Lung (tissue), 12 donors: ENCODE results near the gene UBAP2. TPM values are rescaled to one million over a fixed set of nuclear protein-coding genes. Genes with fewer than 3 reads are reported as not detected.
A peak's percentile ranks its signal among the peaks of the same experiment; 100 is the strongest.

ENCODE experiments used
- ATAC-seq: fragments of 200-7000 bp; cut with Tn5 transposase; one replicate; pipeline ENCODE4 v1.9.1; 2020; ENCODE audit warnings: moderate number of reproducible peaks; ENCODE audit not compliant: insufficient read depth, low FRiP score
- DNase-seq, 3 donors: peaks; one replicate each; pipeline ENCODE4 v3.0.0-alpha.2; 2013 to 2017
- H3K27ac ChIP-seq, 2 donors: one replicate each; pipeline ENCODE4 v1.5.1; 2013; ENCODE audit warnings: mild to moderate bottlenecking in 2 of 2, moderate library complexity in 2 of 2, control low read depth in 1 of 2, inconsistent platforms in 1 of 2, low read depth in 1 of 2, low read length in 1 of 2
- H3K27me3 ChIP-seq, 3 donors: one replicate each; pipeline ENCODE4 v1.5.1; 2013; ENCODE audit warnings: low read length in 2 of 3; ENCODE audit not compliant: control insufficient read depth in 3 of 3, insufficient read depth in 3 of 3
- H3K36me3 ChIP-seq, 4 donors: one replicate each; pipeline ENCODE4 v1.5.1; 2013; ENCODE audit warnings: low read length in 4 of 4, mild to moderate bottlenecking in 1 of 4, moderate library complexity in 1 of 4; ENCODE audit not compliant: control insufficient read depth in 4 of 4, insufficient read depth in 4 of 4
- H3K4me1 ChIP-seq, 5 donors: one replicate each; pipeline ENCODE4 v1.5.1; 2013; ENCODE audit warnings: low read length in 5 of 5, mild to moderate bottlenecking in 2 of 5, moderate library complexity in 1 of 5; ENCODE audit not compliant: control insufficient read depth in 5 of 5, insufficient read depth in 5 of 5
- H3K4me3 ChIP-seq: one replicate; pipeline ENCODE4 v1.5.1; 2013; ENCODE audit warnings: mild to moderate bottlenecking, control low read depth, moderate library complexity
- H3K9ac ChIP-seq, 2 donors: one replicate each; pipeline ENCODE4 v1.5.1; 2013; ENCODE audit warnings: low read length in 2 of 2, control low read depth in 1 of 2; ENCODE audit not compliant: insufficient read depth in 1 of 2
- H3K9me3 ChIP-seq, 4 donors: one replicate each; pipeline ENCODE4 v1.5.1; 2013; ENCODE audit warnings: low read length in 3 of 4, mild to moderate bottlenecking in 1 of 4, moderate library complexity in 1 of 4; ENCODE audit not compliant: control insufficient read depth in 4 of 4, insufficient read depth in 3 of 4
- WGBS, 2 donors: extraction: QIAGEN DNeasy Blood & Tissue Kit; methylation state at CpG; one replicate each; pipeline ENCODE4 v1.1.7; 2013; 5-methylcytosine and 5-hydroxymethylcytosine counted together
- polyA plus RNA-seq, 2 donors: library from polyadenylated mRNA; stranded (reverse); fragments of 200-250 nt; gene quantifications; one replicate each; pipeline ENCODE4 v1.2.1, GENCODE V29; 2013
- total RNA-seq, 2 donors: library from RNA; depleted of rRNA in 1 of 2; stranded (reverse); fragments of >200 nt in 1 of 2; gene quantifications; one replicate each; pipeline ENCODE4 v1.2.1, GENCODE V29; 2014 to 2021
- TF ChIP-seq, protein P1 (sequence below): IDR thresholded peaks from 2 replicates; pipeline ENCODE4 v1.5.1; 2012; ENCODE audit warnings: mild to moderate bottlenecking; ENCODE audit errors: control extremely low read depth, extremely low read depth
- donor health status: control.
- donor health status: control.
- donor health status: Bipolar disorder and iron deficiency.
- donor health status: healthy.
- donor health status: DM: yes; HTN: yes; CAD: no.

Gene UBAP2
- total and polyA plus RNA-seq, 4 donors: 12.6 to 45.4 (median 21.3) TPM

DNA sequence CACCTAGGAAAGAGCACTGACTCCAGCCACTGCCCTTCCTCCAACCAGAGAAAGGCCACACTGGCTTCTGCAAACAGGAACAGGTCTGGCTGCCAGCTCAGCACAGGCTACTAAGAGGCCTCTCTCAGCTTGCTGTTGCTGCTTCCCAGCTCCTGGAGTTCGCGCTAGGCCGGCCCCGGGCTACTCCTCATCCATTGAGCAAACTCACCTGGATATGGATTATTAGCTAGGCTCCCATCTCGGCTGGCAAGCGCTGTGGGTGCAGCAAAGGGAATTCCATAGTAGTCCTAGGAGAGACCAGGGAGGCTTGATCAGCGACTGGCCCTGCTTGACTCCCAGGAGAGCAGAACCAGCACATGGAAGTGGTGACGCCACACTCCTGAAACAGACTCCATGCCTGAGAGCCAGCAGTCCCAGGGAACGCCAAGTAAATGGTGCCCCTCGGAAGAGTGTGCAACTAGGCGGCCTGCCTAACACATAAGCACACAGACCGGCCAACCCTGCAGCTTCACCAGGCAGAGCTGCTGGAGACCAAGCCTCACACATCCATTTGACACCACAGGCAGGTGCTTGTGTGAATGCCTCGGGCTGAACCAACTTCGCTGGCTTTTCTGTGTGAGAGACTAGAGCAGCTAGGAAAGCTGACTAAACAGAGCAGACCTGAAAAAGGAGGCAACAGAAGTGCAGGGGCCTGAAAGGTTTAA is 124.5 kb downstream of the UBAP2 start:
- Histone ChIP-seq H3K9ac (no peak overlapping the region), H3K4me1 (no peaks in the 10 kb centered on the region), H3K36me3 (peaks cover 30 to 82% (median 66%) of the 10 kb centered on the region in 4 donors), H3K27me3 (no peaks in the 10 kb centered on the region), H3K4me3 (no peak overlapping the region), H3K27ac (no peak overlapping the region), H3K9me3 (no peaks in the 10 kb centered on the region)
- ATAC-seq (no peak), DNase-seq (no peak)
- TF ChIP-seq, protein P1, sequence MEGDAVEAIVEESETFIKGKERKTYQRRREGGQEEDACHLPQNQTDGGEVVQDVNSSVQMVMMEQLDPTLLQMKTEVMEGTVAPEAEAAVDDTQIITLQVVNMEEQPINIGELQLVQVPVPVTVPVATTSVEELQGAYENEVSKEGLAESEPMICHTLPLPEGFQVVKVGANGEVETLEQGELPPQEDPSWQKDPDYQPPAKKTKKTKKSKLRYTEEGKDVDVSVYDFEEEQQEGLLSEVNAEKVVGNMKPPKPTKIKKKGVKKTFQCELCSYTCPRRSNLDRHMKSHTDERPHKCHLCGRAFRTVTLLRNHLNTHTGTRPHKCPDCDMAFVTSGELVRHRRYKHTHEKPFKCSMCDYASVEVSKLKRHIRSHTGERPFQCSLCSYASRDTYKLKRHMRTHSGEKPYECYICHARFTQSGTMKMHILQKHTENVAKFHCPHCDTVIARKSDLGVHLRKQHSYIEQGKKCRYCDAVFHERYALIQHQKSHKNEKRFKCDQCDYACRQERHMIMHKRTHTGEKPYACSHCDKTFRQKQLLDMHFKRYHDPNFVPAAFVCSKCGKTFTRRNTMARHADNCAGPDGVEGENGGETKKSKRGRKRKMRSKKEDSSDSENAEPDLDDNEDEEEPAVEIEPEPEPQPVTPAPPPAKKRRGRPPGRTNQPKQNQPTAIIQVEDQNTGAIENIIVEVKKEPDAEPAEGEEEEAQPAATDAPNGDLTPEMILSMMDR: no peak
- WGBS, 2 donors: 87 to 89% methylated on average over 14 of the region's 14 CpGs

DNA sequence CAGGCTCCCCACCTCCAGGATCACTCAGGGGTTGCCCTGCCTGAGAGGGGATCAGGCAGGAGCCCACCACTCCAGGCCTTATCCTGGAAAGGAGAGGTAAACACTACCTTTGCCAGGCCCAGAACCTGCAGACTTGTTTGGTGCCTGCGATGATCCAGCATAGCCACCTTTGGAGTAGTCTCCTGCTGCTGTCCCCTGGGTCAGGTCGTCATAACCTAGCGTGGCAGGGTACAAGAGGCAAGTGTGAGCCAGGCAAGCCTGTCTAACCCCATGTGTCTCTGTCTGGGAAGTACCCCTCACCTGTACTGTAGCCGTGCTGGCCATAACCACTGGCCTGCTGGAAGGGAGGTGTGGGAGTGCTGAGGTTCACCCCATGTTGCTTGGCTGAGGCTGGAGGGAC is 125.6 kb downstream of the UBAP2 start:
- H3K4me1 ChIP-seq: peaks cover 0 to 3% (median 0%) of the 10 kb centered on the region in 5 donors
- TF ChIP-seq, protein P1: no peak
- no peak overlapping the region for H3K4me3 ChIP-seq
- 93 to 98% methylated on average over 4 of the region's 4 CpGs for WGBS, 2 donors
- DNase-seq: no peak
- ATAC-seq: no peak
- no peaks in the 10 kb centered on the region for H3K27me3 ChIP-seq
- H3K9me3 ChIP-seq: no peaks in the 10 kb centered on the region
- no peak overlapping the region for H3K27ac ChIP-seq
- no peak overlapping the region for H3K9ac ChIP-seq
- H3K36me3 ChIP-seq: peaks cover 33 to 78% (median 69%) of the 10 kb centered on the region in 4 donors

GRCh38 chr9:33921967-33922895 is 126.5 kb downstream of the UBAP2 start:
- H3K9me3 ChIP-seq: no peaks in the 10 kb centered on the region
- no peak overlapping the region for H3K27ac ChIP-seq
- H3K36me3 ChIP-seq: peaks cover 26 to 78% (median 65%) of the 10 kb centered on the region in 4 donors
- 91 to 94% methylated on average over 14 of the region's 14 CpGs for WGBS, 2 donors
- no peak overlapping the region for H3K4me3 ChIP-seq
- TF ChIP-seq, protein P1: no peak
- ATAC-seq (no peak), DNase-seq (peak in 1 of 3 donors; percentile 22)
- peaks cover 0 to 9% (median 0%) of the 10 kb centered on the region in 5 donors for H3K4me1 ChIP-seq
- no peaks in the 10 kb centered on the region for H3K27me3 ChIP-seq
- H3K9ac ChIP-seq: no peak overlapping the region
